SK-N-SH (cell line): ENCODE measurements around the gene PTPN13. TPM values are rescaled to one million over a fixed set of nuclear protein-coding genes. Genes with fewer than 3 reads are reported as not detected.

ENCODE experiments used
- CTCF ChIA-PET: fragments of 300-600, 350-600 bp; formaldehyde crosslinking; extraction: SDS; loops from one replicate; lab custom pipeline; 2021; lab: Yijun Ruan, JAX
- POLR2A ChIA-PET: fragments of 350-600 bp; sonication (Branson Sonifier 250); formaldehyde crosslinking; extraction: SDS; loops from one replicate; lab custom pipeline; 2020; ENCODE audit warnings: antibody characterized with exemption, inconsistent platforms; lab: Yijun Ruan, JAX
- DNase-seq: peaks from one replicate; pipeline ENCODE4 v3.0.0; 2012
- H2AFZ ChIP-seq: fragments of 200-600 bp; sonication (generic); 2 replicates; pipeline ENCODE4 v1.8.1; 2016; ENCODE audit warnings: antibody characterized with exemption, mild to moderate bottlenecking, low read depth
- H3F3A ChIP-seq: fragments of 200-600 bp; sonication (generic); replicated peaks from 2 replicates; pipeline ENCODE3; 2016; ENCODE audit warnings: antibody characterized with exemption, mild to moderate bottlenecking; ENCODE audit not compliant: insufficient read depth
- H3K27ac ChIP-seq, 2 experiments: fragments of 200-500 bp in 1 of 2; fragments of 200-600 bp in 1 of 2; sonication (Bioruptor generic) in 1 of 2; sonication (generic), shearing (Covaris generic) in 1 of 2; 2 replicates each; pipeline versions ENCODE4 v1.5.1 to v1.6.1; 2014 to 2016; ENCODE audit warnings: low read depth in 2 of 2, inconsistent platforms in 1 of 2, low read length in 1 of 2, mild to moderate bottlenecking in 1 of 2, mixed read lengths in 1 of 2
- H3K27me3 ChIP-seq: fragments of 200-600 bp; sonication (generic), shearing (Covaris generic); 2 replicates; pipeline ENCODE4 v1.6.1; 2016; ENCODE audit warnings: mixed run types; ENCODE audit not compliant: insufficient read depth
- H3K36me3 ChIP-seq, 2 experiments: fragments of 200-500 bp in 1 of 2; fragments of 200-600 bp in 1 of 2; sonication (Bioruptor generic) in 1 of 2; sonication (generic) in 1 of 2; replicated peaks in 1 of 2; 2 replicates each; pipeline versions ENCODE3 to v1.5.1; 2014 to 2016; ENCODE audit warnings: low read length in 1 of 2, mild to moderate bottlenecking in 1 of 2; ENCODE audit not compliant: insufficient read depth in 2 of 2, control insufficient read depth in 1 of 2
- H3K4me1 ChIP-seq, 2 experiments: fragments of 200-500 bp in 1 of 2; fragments of 200-600 bp in 1 of 2; sonication (Bioruptor generic) in 1 of 2; sonication (generic), shearing (Covaris generic) in 1 of 2; 2 replicates each; pipeline versions ENCODE4 v1.5.1 to v1.6.1; 2014 to 2016; ENCODE audit warnings: low read depth in 1 of 2, low read length in 1 of 2, mixed run types in 1 of 2; ENCODE audit not compliant: insufficient read depth in 2 of 2, control insufficient read depth in 1 of 2
- H3K4me2 ChIP-seq: fragments of 200-600 bp; sonication (generic), shearing (Covaris generic); 2 replicates; pipeline ENCODE4 v1.6.1; 2017; ENCODE audit warnings: mixed run types
- H3K4me3 ChIP-seq, 2 experiments: fragments of 200-500 bp in 1 of 2; fragments of 200-600 bp in 1 of 2; sonication (Bioruptor generic) in 1 of 2; sonication (generic), shearing (Covaris generic) in 1 of 2; 2 replicates each; pipeline versions ENCODE4 v1.5.1 to v1.8.1; 2014 to 2016; ENCODE audit warnings: low read depth in 2 of 2, inconsistent platforms in 1 of 2, low read length in 1 of 2, mild to moderate bottlenecking in 1 of 2, mixed read lengths in 1 of 2, moderate library complexity in 1 of 2
- H3K79me2 ChIP-seq: fragments of 200-600 bp; sonication (generic); 2 replicates; pipeline ENCODE4 v1.8.1; 2017; ENCODE audit warnings: mild to moderate bottlenecking; ENCODE audit not compliant: insufficient read depth
- H3K9ac ChIP-seq: fragments of 200-600 bp; sonication (generic); 2 replicates; pipeline ENCODE4 v1.6.1; 2017; ENCODE audit warnings: mixed run types
- H3K9me2 ChIP-seq: fragments of 200-600 bp; sonication (generic); 2 replicates; pipeline ENCODE4 v1.6.1; 2017; ENCODE audit warnings: mixed run types
- H3K9me3 ChIP-seq: fragments of 200-600 bp; sonication (generic); 2 replicates; pipeline ENCODE4 v1.6.1; 2017; ENCODE audit warnings: mixed run types, mild to moderate bottlenecking, moderate library complexity
- H4K20me1 ChIP-seq: fragments of 200-600 bp; sonication (generic); 2 replicates; pipeline ENCODE4 v1.6.1; 2017; ENCODE audit warnings: mild to moderate bottlenecking, mixed run types; ENCODE audit not compliant: insufficient read depth
- EP300 ChIP-seq, 2 experiments: IDR thresholded peaks; 2 replicates each; pipeline versions ENCODE4 v1.4.0 to v1.6.1; 2012; ENCODE audit warnings: borderline replicate concordance in 1 of 2, low read depth in 1 of 2, low read length in 1 of 2
- EZH2phosphoT487 ChIP-seq: fragments of 200-600 bp; sonication (generic); IDR thresholded peaks from 2 replicates; pipeline ENCODE4 v1.6.1; 2017; ENCODE audit warnings: low read depth, mixed run types, mild to moderate bottlenecking, antibody characterized with exemption, moderate library complexity, borderline replicate concordance
- IRF3 ChIP-seq: fragments of 150-350 bp; IDR thresholded peaks from 2 replicates; pipeline ENCODE4 v1.6.1; 2016; ENCODE audit warnings: mild to moderate bottlenecking, low read depth, low read length
- MEF2A ChIP-seq: IDR thresholded peaks from 2 replicates; pipeline ENCODE4 v1.4.0; 2012; ENCODE audit warnings: low read depth, borderline replicate concordance
- MXI1 ChIP-seq: IDR thresholded peaks from 2 replicates; pipeline ENCODE4 v1.6.1; 2012; ENCODE audit warnings: mild to moderate bottlenecking, low read depth, low read length, improper control_type of control experiment
- PBX3 ChIP-seq: IDR thresholded peaks from 2 replicates; pipeline ENCODE4; 2012
- POLR2AphosphoS5 ChIP-seq: IDR thresholded peaks from 2 replicates; pipeline ENCODE4 v1.6.1; 2012; ENCODE audit warnings: low read depth, low read length
- RAD21 ChIP-seq: IDR thresholded peaks from 2 replicates; pipeline ENCODE4 v1.6.1; 2012; ENCODE audit warnings: mild to moderate bottlenecking, low read length
- RFX5 ChIP-seq: IDR thresholded peaks from 2 replicates; pipeline ENCODE4 v1.6.1; 2012; ENCODE audit warnings: mild to moderate bottlenecking, improper control_type of control experiment, low read length
- SIN3A ChIP-seq: IDR thresholded peaks from 2 replicates; pipeline ENCODE4 v1.6.1; 2012; ENCODE audit warnings: low read depth, mild to moderate bottlenecking, low read length, moderate library complexity, borderline replicate concordance
- SMC3 ChIP-seq: IDR thresholded peaks from 2 replicates; pipeline ENCODE4 v1.6.1; 2012; ENCODE audit warnings: low read depth, low read length, improper control_type of control experiment
- TAF1 ChIP-seq: IDR thresholded peaks from 2 replicates; pipeline ENCODE4 v1.6.1; 2012; ENCODE audit warnings: low read depth, mild to moderate bottlenecking, low read length, moderate library complexity, borderline replicate concordance
- TCF12 ChIP-seq: IDR thresholded peaks from 2 replicates; pipeline ENCODE4 v1.4.0; 2012
- USF1 ChIP-seq: IDR thresholded peaks from 2 replicates; pipeline ENCODE4 v1.4.0; 2012; ENCODE audit warnings: low read depth, borderline replicate concordance
- YY1 ChIP-seq: IDR thresholded peaks from 2 replicates; pipeline ENCODE4 v1.4.0; 2012; ENCODE audit warnings: low read depth, mild to moderate bottlenecking
- ZBTB33 ChIP-seq: IDR thresholded peaks from 2 replicates; pipeline ENCODE4 v1.4.0; 2012; ENCODE audit warnings: low read depth, borderline replicate concordance
- WGBS: methylation state at CpG from one replicate; pipeline ENCODE4 v1.1.6; 2017; ENCODE audit warnings: low lambda C conversion rate; 5-methylcytosine and 5-hydroxymethylcytosine counted together
- polyA plus RNA-seq, 3 experiments: library from polyadenylated mRNA; depleted of rRNA; stranded (reverse); fragments of >200 nt; gene quantifications; 2 replicates each; pipeline ENCODE4 v1.2.3, GENCODE V29; 2012

The PTPN13 gene
- polyA plus RNA-seq, 1 of the 3 experiments (the other 2 are of a cell fraction): 5.5 TPM

GRCh38 chr4:86600007-86600653 lies 6.0 kb downstream of the PTPN13 start:
- WGBS: 97% methylated on average over 1 of the region's 1 CpG
- Histone ChIP-seq H3K9me2 (no peaks in the 10 kb centered on the region), H3K4me1 (peaks cover 3 to 4% of the 10 kb centered on the region in 2 experiments; a peak in 2 of 4 replicates), H3K9me3 (no peaks in the 10 kb centered on the region), H3K27ac (no peak overlapping the region), H2AFZ (no peak overlapping the region), H3K4me2 (no peak overlapping the region), H3K27me3 (no peaks in the 10 kb centered on the region), H4K20me1 (peaks cover 3% of the 10 kb centered on the region; the same call in 1 of the 2 replicates), H3K36me3 (no peaks in the 10 kb centered on the region), H3K9ac (no peak overlapping the region), H3K4me3 (no peak overlapping the region), H3K79me2 (peaks cover 46% of the 10 kb centered on the region), H3F3A (peaks cover 16% of the 10 kb centered on the region)
- ChIA-PET POLR2A (no interaction called here), CTCF (interaction anchor here (0.5 to 1.2 kb wide), 3 partner anchors 99 to 295 kb away, joined by 3 read pairs; no protein-coding TSS in a partner anchor)
- no peak for DNase-seq
- TF ChIP-seq USF1 (no peak), RFX5 (peak; percentile 71), EZH2phosphoT487 (no peak), MXI1 (no peak)

- H3K9me2 ChIP-seq: no peaks in the 10 kb centered on the region
- peaks cover 3% of the 10 kb centered on the region for H4K20me1 ChIP-seq
- TF ChIP-seq PBX3 (no peak), POLR2AphosphoS5 (no peak)
- H3K4me3 ChIP-seq: no peak overlapping the region
- H3K27me3 ChIP-seq: no peaks in the 10 kb centered on the region
- H3K27ac ChIP-seq: no peak overlapping the region
- CTCF ChIA-PET: interaction anchor here (1.1 kb wide), 2 partner anchors 105 to 107 kb away, joined by 3 to 6 read pairs; no protein-coding TSS in a partner anchor
- H3K9ac ChIP-seq: no peak overlapping the region
- DNase-seq: no peak
- no peaks in the 10 kb centered on the region for H3K36me3 ChIP-seq
- no peak overlapping the region for H3K4me2 ChIP-seq
- 94% methylated on average over 1 of the region's 1 CpG for WGBS
- no peak overlapping the region for H2AFZ ChIP-seq
- H3K79me2 ChIP-seq: peaks cover 20% of the 10 kb centered on the region
- no peaks in the 10 kb centered on the region; a peak in 1 of 4 replicates for H3K4me1 ChIP-seq
- H3F3A ChIP-seq: peaks cover 8% of the 10 kb centered on the region
- POLR2A ChIA-PET: no interaction called here
- no peaks in the 10 kb centered on the region for H3K9me3 ChIP-seq
These were observed 9.3 kb downstream of the PTPN13 start for GRCh38 chr4:86603311-86603885.

GRCh38 chr4:86606809-86607208 lies 12.7 kb downstream of the PTPN13 start:
- Histone ChIP-seq H3K27ac (no peak overlapping the region), H3K36me3 (no peaks in the 10 kb centered on the region), H3K9me3 (no peaks in the 10 kb centered on the region), H3K79me2 (peaks cover 8% of the 10 kb centered on the region), H3K9ac (no peak overlapping the region), H2AFZ (no peak overlapping the region), H3F3A (peaks cover 8% of the 10 kb centered on the region), H3K4me1 (no peaks in the 10 kb centered on the region; a peak in 1 of 4 replicates), H3K9me2 (no peaks in the 10 kb centered on the region), H3K4me2 (no peak overlapping the region), H3K4me3 (no peak overlapping the region), H4K20me1 (no peaks in the 10 kb centered on the region; the same call in 1 of the 2 replicates), H3K27me3 (no peaks in the 10 kb centered on the region)
- DNase-seq: no peak
- POLR2A ChIA-PET: no interaction called here
- CTCF ChIA-PET: interaction anchor here (1.0 kb wide), 1 partner anchor 11 kb away, joined by 3 read pairs; no protein-coding TSS in a partner anchor
- TF ChIP-seq RFX5 (no peak), SIN3A (no peak), ZBTB33 (no peak), EP300 (IDR thresholded peaks at IDR 0.05; ENCODE audit: borderline replicate concordance in 1 of 2, low read depth in 1 of 2, low read length in 1 of 2) (no peak), SMC3 (no peak), TAF1 (no peak), YY1 (no peak), IRF3 (no peak), MEF2A (no peak), RAD21 (no peak), TCF12 (no peak)
